IMR-90 (cell line): Measurements from ENCODE around the gene ALG1. TPM values are rescaled to one million over a fixed set of nuclear protein-coding genes. Genes with fewer than 3 reads are reported as not detected.

ENCODE experiments used
- ATAC-seq: fragments of 200-7000 bp; cut with Tn5 transposase; 2 replicates; pipeline ENCODE4 v1.9.1; 2020; ENCODE audit warnings: low read depth, mild to moderate bottlenecking, moderate library complexity
- BruUV-seq: library from RNA; stranded (reverse); fragments of 400-500 nt; replicated peaks from 2 replicates; lab custom pipeline; 2021; lab: Mats Ljungman, UMichigan
- CTCF ChIA-PET: fragments of 300-600 bp; formaldehyde crosslinking; extraction: SDS; loops from one replicate; lab custom pipeline; 2021; ENCODE audit warnings: antibody characterized with exemption; lab: Yijun Ruan, JAX
- POLR2A ChIA-PET: fragments of 300-600 bp; sonication (Branson Sonifier 250); formaldehyde crosslinking; loops from one replicate; lab custom pipeline; 2022; ENCODE audit warnings: antibody characterized with exemption; ENCODE audit not compliant: unreplicated experiment; lab: Charles Lee
- DNase-seq: peaks from one replicate; pipeline ENCODE4 v3.0.0; 2013
- H2AFZ ChIP-seq: replicated peaks from 2 replicates; pipeline ENCODE3; 2013; ENCODE audit warnings: low read length, mild to moderate bottlenecking; ENCODE audit not compliant: poor library complexity
- H2AK5ac ChIP-seq: 2 replicates; pipeline ENCODE4 v1.6.1; 2013; ENCODE audit warnings: low read depth, low read length, inconsistent platforms
- H2AK9ac ChIP-seq: replicated peaks from 2 replicates; pipeline ENCODE3; 2013; ENCODE audit warnings: mild to moderate bottlenecking, low read depth, low read length, moderate library complexity; ENCODE audit not compliant: poor library complexity
- H2BK120ac ChIP-seq: 2 replicates; pipeline ENCODE4 v1.6.1; 2013; ENCODE audit warnings: low read depth, low read length, inconsistent platforms
- H2BK15ac ChIP-seq: 3 replicates; pipeline ENCODE4 v1.6.1; 2013; ENCODE audit warnings: low read depth, low read length, inconsistent platforms
- H2BK20ac ChIP-seq: 2 replicates; pipeline ENCODE4 v1.6.1; 2013; ENCODE audit warnings: low read depth, mild to moderate bottlenecking, inconsistent platforms, low read length, moderate library complexity
- H2BK5ac ChIP-seq: 2 replicates; pipeline ENCODE4 v1.6.1; 2013; ENCODE audit warnings: mild to moderate bottlenecking, low read depth, low read length, inconsistent platforms; ENCODE audit not compliant: poor library complexity, severe bottlenecking
- H3K14ac ChIP-seq: replicated peaks from 2 replicates; pipeline ENCODE4 v1.6.1; 2013; ENCODE audit warnings: low read depth, low read length, inconsistent platforms
- H3K18ac ChIP-seq: 2 replicates; pipeline ENCODE4 v1.6.1; 2013; ENCODE audit warnings: low read depth, low read length, control low read depth
- H3K23ac ChIP-seq: 2 replicates; pipeline ENCODE4 v1.6.1; 2013; ENCODE audit warnings: low read depth, low read length, inconsistent platforms
- H3K27ac ChIP-seq: 2 replicates; pipeline ENCODE4 v1.5.1; 2013; ENCODE audit warnings: mild to moderate bottlenecking, control low read depth, low read length; ENCODE audit not compliant: insufficient read depth
- H3K27me3 ChIP-seq: 2 replicates; pipeline ENCODE4 v1.6.1; 2013; ENCODE audit warnings: low read length; ENCODE audit not compliant: control insufficient read depth, insufficient read depth
- H3K36me3 ChIP-seq: 2 replicates; pipeline ENCODE4 v1.6.1; 2013; ENCODE audit warnings: low read length, mixed read lengths; ENCODE audit not compliant: control insufficient read depth, insufficient read depth
- H3K4ac ChIP-seq: 2 replicates; pipeline ENCODE4 v1.6.1; 2013; ENCODE audit warnings: low read depth, low read length, inconsistent platforms
- H3K4me1 ChIP-seq: 2 replicates; pipeline ENCODE4 v1.6.1; 2013; ENCODE audit warnings: low read length, mixed read lengths; ENCODE audit not compliant: control insufficient read depth, insufficient read depth
- H3K4me2 ChIP-seq: 2 replicates; pipeline ENCODE4 v1.6.1; 2013; ENCODE audit warnings: low read depth, mild to moderate bottlenecking, control low read depth, low read length, moderate library complexity
- H3K4me3 ChIP-seq: 2 replicates; pipeline ENCODE4 v1.5.1; 2013; ENCODE audit warnings: low read depth, mild to moderate bottlenecking, control low read depth, low read length, moderate library complexity; ENCODE audit not compliant: insufficient read depth
- H3K56ac ChIP-seq: 2 replicates; pipeline ENCODE4 v1.6.1; 2013; ENCODE audit warnings: low read length, inconsistent platforms; ENCODE audit not compliant: insufficient read depth; ENCODE audit errors: extremely low read depth
- H3K79me1 ChIP-seq, 2 experiments: 2 replicates each; pipeline ENCODE4 v1.6.1; 2013; ENCODE audit warnings: low read length in 2 of 2, inconsistent platforms in 1 of 2, low read depth in 1 of 2
- H3K9ac ChIP-seq: 2 replicates; pipeline ENCODE4 v1.6.1; 2013; ENCODE audit warnings: low read depth, low read length, control low read depth
- H3K9me1 ChIP-seq: 2 replicates; pipeline ENCODE4 v1.6.1; 2013; ENCODE audit warnings: low read length, inconsistent platforms; ENCODE audit not compliant: insufficient read depth
- H3K9me3 ChIP-seq: 2 replicates; pipeline ENCODE4 v1.6.1; 2013; ENCODE audit warnings: low read length; ENCODE audit not compliant: control insufficient read depth, insufficient read depth
- H4K20me1 ChIP-seq: 2 replicates; pipeline ENCODE4 v1.6.1; 2013; ENCODE audit warnings: low read length, inconsistent platforms; ENCODE audit not compliant: insufficient read depth
- H4K5ac ChIP-seq: 2 replicates; pipeline ENCODE4 v1.6.1; 2013; ENCODE audit warnings: mild to moderate bottlenecking, low read depth, low read length, control low read depth
- H4K8ac ChIP-seq, 2 experiments: 2 replicates each; pipeline ENCODE4 v1.6.1; 2013; ENCODE audit warnings: low read depth in 2 of 2, low read length in 2 of 2, control low read depth in 1 of 2, inconsistent platforms in 1 of 2
- H4K91ac ChIP-seq: 2 replicates; pipeline ENCODE4 v1.6.1; 2013; ENCODE audit warnings: low read depth, low read length, inconsistent platforms; ENCODE audit not compliant: insufficient read depth
- BHLHE40 ChIP-seq: fragments of 150-350 bp; IDR thresholded peaks from 2 replicates; pipeline ENCODE4 v1.6.1; 2016; ENCODE audit warnings: mild to moderate bottlenecking, low read depth, low read length
- CEBPB ChIP-seq: IDR thresholded peaks from 2 replicates; pipeline ENCODE4 v1.6.1; 2012; ENCODE audit warnings: low read depth, low read length, improper control_type of control experiment
- CHD1 ChIP-seq: IDR thresholded peaks from 2 replicates; pipeline ENCODE4 v1.6.1; 2012; ENCODE audit warnings: low read depth, low read length, improper control_type of control experiment
- CTCF ChIP-seq: conservative IDR thresholded peaks from 2 replicates; pipeline ENCODE4 v1.5.1; 2012; ENCODE audit warnings: mild to moderate bottlenecking, low read depth, low read length, improper control_type of control experiment
- FOS ChIP-seq: fragments of 150-350 bp; IDR thresholded peaks from 2 replicates; pipeline ENCODE4 v1.6.1; 2016; ENCODE audit warnings: low read depth, low read length
- MAFK ChIP-seq: IDR thresholded peaks from 2 replicates; pipeline ENCODE4 v1.6.1; 2012; ENCODE audit warnings: low read depth, low read length, improper control_type of control experiment
- MAZ ChIP-seq: IDR thresholded peaks from 2 replicates; pipeline ENCODE4 v1.6.1; 2012; ENCODE audit warnings: low read depth, mild to moderate bottlenecking, low read length, improper control_type of control experiment, moderate library complexity, borderline replicate concordance
- MXI1 ChIP-seq: IDR thresholded peaks from 2 replicates; pipeline ENCODE4 v1.6.1; 2012; ENCODE audit warnings: low read depth, mild to moderate bottlenecking, low read length, moderate library complexity, borderline replicate concordance
- NFE2L2 ChIP-seq: fragments of 150-350 bp; IDR thresholded peaks from 2 replicates; pipeline ENCODE4 v1.6.1; 2016; ENCODE audit warnings: low read depth, mild to moderate bottlenecking, low read length
- POLR2A ChIP-seq: IDR thresholded peaks from 2 replicates; pipeline ENCODE4 v1.6.1; 2012; ENCODE audit warnings: mild to moderate bottlenecking, low read depth, low read length
- RAD21 ChIP-seq: IDR thresholded peaks from 2 replicates; pipeline ENCODE4 v1.6.1; 2012; ENCODE audit warnings: low read length, improper control_type of control experiment
- RCOR1 ChIP-seq: IDR thresholded peaks from 2 replicates; pipeline ENCODE4 v1.6.1; 2012; ENCODE audit warnings: mild to moderate bottlenecking, low read length, improper control_type of control experiment; ENCODE audit not compliant: insufficient replicate concordance
- RFX5 ChIP-seq: IDR thresholded peaks from 2 replicates; pipeline ENCODE4 v1.8.0; 2012; ENCODE audit warnings: low read depth, mild to moderate bottlenecking, low read length, moderate library complexity
- SMC3 ChIP-seq: fragments of 150-350 bp; IDR thresholded peaks from 2 replicates; pipeline ENCODE4 v1.6.1; 2016; ENCODE audit warnings: low read depth, mild to moderate bottlenecking, antibody characterized with exemption, low read length, moderate library complexity
- USF2 ChIP-seq: fragments of 150-350 bp; IDR thresholded peaks from 2 replicates; pipeline ENCODE4 v1.6.1; 2017; ENCODE audit warnings: mild to moderate bottlenecking, antibody characterized with exemption, low read length, low read depth
- WGBS, 2 experiments: methylation state at CpG; one replicate each; pipeline versions ENCODE4 v1.1.5 to v1.1.7; 2013; ENCODE audit warnings: missing lambda C conversion rate in 2 of 2; ENCODE audit not compliant: insufficient read length in 1 of 2; ENCODE audit errors: extremely low coverage in 2 of 2; 5-methylcytosine and 5-hydroxymethylcytosine counted together
- dilution Hi-C: fragments of 300-500 bp; cut with HindIII; formaldehyde crosslinking; loops from one replicate; pipeline ENCODE4 v1.14.3; 2018; ENCODE audit warnings: low sequenced_read_pairs; ENCODE audit not compliant: unreplicated experiment
- in situ Hi-C: fragments of 300-500 bp; cut with MboI; formaldehyde crosslinking; loops from 3 replicates; pipeline ENCODE4 v1.14.3; 2019; ENCODE audit warnings: low sequenced_read_pairs, inconsistent platforms, mixed read lengths
- intact Hi-C: fragments of 100-400 bp; cut with micrococcal nuclease; formaldehyde crosslinking; loops from 2 replicates; pipeline ENCODE4 v1.10.0; 2022
- polyA plus RNA-seq, 3 experiments: library from polyadenylated mRNA; depleted of rRNA; stranded (reverse); fragments of >200 nt; gene quantifications; 2 replicates each; pipeline ENCODE4 v1.2.3, GENCODE V29; 2012; ENCODE audit warnings: low replicate concordance in 1 of 3
- total RNA-seq: library from RNA; depleted of rRNA; stranded (reverse); fragments of >200 nt; gene quantifications from 2 replicates; pipeline ENCODE4 v1.2.3, GENCODE V29; 2012
- TF ChIP-seq, protein P1 (sequence below): fragments of 150-350 bp; IDR thresholded peaks from 2 replicates; pipeline ENCODE4 v1.6.1; 2016; ENCODE audit warnings: low read depth, mild to moderate bottlenecking, low read length, moderate library complexity, borderline replicate concordance

Gene ALG1
- total and polyA plus RNA-seq, 2 of the 4 experiments (the other 2 are of a cell fraction) = 30.9 to 41.0 TPM

- no peak overlapping the region for H4K8ac ChIP-seq
- intact Hi-C loops (no loop called here), dilution Hi-C loops (no loop called here), in situ Hi-C loops (no loop called here)
- no peak overlapping the region for H3K14ac ChIP-seq
- H2AFZ ChIP-seq = no peak overlapping the region
- no peaks in the 10 kb centered on the region for H3K9me3 ChIP-seq
- H3K4me3 ChIP-seq = no peak overlapping the region
- peaks cover 21% of the 10 kb centered on the region for H3K27me3 ChIP-seq
- H3K79me1 ChIP-seq = no peaks in the 10 kb centered on the region
- no peak overlapping the region for H3K4me2 ChIP-seq
- no peak overlapping the region for H2AK9ac ChIP-seq
- H4K5ac ChIP-seq = no peak overlapping the region
- no peak overlapping the region for H2BK15ac ChIP-seq
- H3K56ac ChIP-seq = no peak overlapping the region
- no peak overlapping the region for H2BK20ac ChIP-seq
- no peak overlapping the region for H2BK5ac ChIP-seq
- H3K4me1 ChIP-seq = peaks cover 6% of the 10 kb centered on the region; the same call in 1 of the 2 replicates
- no peaks in the 10 kb centered on the region for H4K20me1 ChIP-seq
- WGBS, 2 experiments = no CpG with 5 or more reads among the region's 11 CpGs
- no peak overlapping the region for H3K9ac ChIP-seq
- H3K23ac ChIP-seq = no peak overlapping the region
- no peak overlapping the region for H2BK120ac ChIP-seq
- TF ChIP-seq FOS (no peak), RAD21 (no peak), CHD1 (no peak), MAZ (no peak), MAFK (no peak), CEBPB (no peak), NFE2L2 (no peak), SMC3 (no peak), USF2 (no peak), RFX5 (no peak), RCOR1 (no peak), MXI1 (no peak), POLR2A (no peak), CTCF (no peak), BHLHE40 (no peak)
- TF ChIP-seq, protein P1, sequence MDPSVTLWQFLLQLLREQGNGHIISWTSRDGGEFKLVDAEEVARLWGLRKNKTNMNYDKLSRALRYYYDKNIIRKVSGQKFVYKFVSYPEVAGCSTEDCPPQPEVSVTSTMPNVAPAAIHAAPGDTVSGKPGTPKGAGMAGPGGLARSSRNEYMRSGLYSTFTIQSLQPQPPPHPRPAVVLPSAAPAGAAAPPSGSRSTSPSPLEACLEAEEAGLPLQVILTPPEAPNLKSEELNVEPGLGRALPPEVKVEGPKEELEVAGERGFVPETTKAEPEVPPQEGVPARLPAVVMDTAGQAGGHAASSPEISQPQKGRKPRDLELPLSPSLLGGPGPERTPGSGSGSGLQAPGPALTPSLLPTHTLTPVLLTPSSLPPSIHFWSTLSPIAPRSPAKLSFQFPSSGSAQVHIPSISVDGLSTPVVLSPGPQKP = no peak
- H3K27ac ChIP-seq = no peak overlapping the region
- CTCF ChIA-PET = no interaction called here
- no TSS peak for BruUV-seq
- no peak overlapping the region for H3K4ac ChIP-seq
- H3K36me3 ChIP-seq = no peaks in the 10 kb centered on the region
- ATAC-seq = no peak
- no peak overlapping the region for H4K91ac ChIP-seq
- no peak overlapping the region for H3K18ac ChIP-seq
- DNase-seq = no peak
- POLR2A ChIA-PET = no interaction called here
- no peak overlapping the region for H2AK5ac ChIP-seq
- H3K9me1 ChIP-seq = peaks cover 3% of the 10 kb centered on the region; the same call in 1 of the 2 replicates
These were observed 9.6 kb upstream of the ALG1 start for GRCh38 chr16:5062051-5062450.
